ENCODE results near the gene C6orf52.

C6orf52 gene

DNA sequence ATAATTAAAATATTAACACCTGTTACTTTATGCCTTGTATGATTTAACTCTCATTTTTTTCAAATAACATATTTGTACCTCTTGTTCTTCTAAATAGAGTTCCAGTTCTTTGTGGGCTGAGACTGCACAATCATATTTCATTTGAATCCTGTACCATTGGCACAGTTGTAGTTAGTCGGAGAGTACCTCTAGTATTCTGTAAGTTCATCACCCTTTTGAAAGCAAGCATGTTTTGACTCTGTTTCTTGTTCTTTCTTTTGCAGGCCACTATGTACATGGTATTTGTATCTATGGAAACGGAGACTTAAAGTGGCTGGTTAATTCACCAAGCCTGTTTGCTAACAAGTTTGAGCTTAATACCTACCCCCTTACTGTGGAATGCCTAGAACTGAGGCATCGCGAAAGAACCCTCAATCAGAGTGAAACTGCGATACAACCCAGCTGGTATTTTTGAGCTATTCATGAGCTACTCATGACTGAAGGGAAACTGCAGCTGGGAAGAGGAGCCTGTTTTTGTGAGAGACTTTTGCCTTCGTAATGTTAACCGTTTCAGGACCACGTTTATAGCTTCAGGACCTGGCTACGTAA, 68.2 kb downstream of the C6orf52 start:
- Histone ChIP-seq H3K27ac (ENCODE audit: low read length) (peak overlapping the region; percentile 90), H3K4me2 (ENCODE audit: low read depth, low read length) (peak overlapping the region; percentile 76), H3F3A (ENCODE audit: insufficient read depth, low read length) (peaks cover 16% of the 10 kb centered on the region; the same call in 1 of the 2 replicates), H3K4me3 (ENCODE audit: low read length) (peak overlapping the region; percentile 58), H3K9me2 (replicated peaks; ENCODE audit: insufficient read depth, low read length) (no peaks in the 10 kb centered on the region), H3K4me1 (ENCODE audit: low read length) (peaks cover 24% of the 10 kb centered on the region), H3K9me3 (replicated peaks; ENCODE audit: insufficient read depth, low read length) (no peaks in the 10 kb centered on the region), H4K20me1 (ENCODE audit: insufficient read depth, low read length) (no peaks in the 10 kb centered on the region), H2AFZ (ENCODE audit: low read length) (peak overlapping the region; percentile 59), H3K27me3 (replicated peaks; ENCODE audit: insufficient read depth, low read length) (no peaks in the 10 kb centered on the region), H3K79me2 (ENCODE audit: low read length) (no peaks in the 10 kb centered on the region), H3K36me3 (replicated peaks; ENCODE audit: insufficient read depth, low read length) (no peaks in the 10 kb centered on the region), H3K9ac (ENCODE audit: low read length) (peak overlapping the region; percentile 51)
- TF ChIP-seq, protein P1, sequence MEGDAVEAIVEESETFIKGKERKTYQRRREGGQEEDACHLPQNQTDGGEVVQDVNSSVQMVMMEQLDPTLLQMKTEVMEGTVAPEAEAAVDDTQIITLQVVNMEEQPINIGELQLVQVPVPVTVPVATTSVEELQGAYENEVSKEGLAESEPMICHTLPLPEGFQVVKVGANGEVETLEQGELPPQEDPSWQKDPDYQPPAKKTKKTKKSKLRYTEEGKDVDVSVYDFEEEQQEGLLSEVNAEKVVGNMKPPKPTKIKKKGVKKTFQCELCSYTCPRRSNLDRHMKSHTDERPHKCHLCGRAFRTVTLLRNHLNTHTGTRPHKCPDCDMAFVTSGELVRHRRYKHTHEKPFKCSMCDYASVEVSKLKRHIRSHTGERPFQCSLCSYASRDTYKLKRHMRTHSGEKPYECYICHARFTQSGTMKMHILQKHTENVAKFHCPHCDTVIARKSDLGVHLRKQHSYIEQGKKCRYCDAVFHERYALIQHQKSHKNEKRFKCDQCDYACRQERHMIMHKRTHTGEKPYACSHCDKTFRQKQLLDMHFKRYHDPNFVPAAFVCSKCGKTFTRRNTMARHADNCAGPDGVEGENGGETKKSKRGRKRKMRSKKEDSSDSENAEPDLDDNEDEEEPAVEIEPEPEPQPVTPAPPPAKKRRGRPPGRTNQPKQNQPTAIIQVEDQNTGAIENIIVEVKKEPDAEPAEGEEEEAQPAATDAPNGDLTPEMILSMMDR (IDR thresholded peaks at IDR 0.05; ENCODE audit: low read length): no peak
- TF ChIP-seq EZH2 (optimal IDR thresholded peaks at IDR 0.05; ENCODE audit: low read depth, low read length) (no peak), EZH2phosphoT487 (IDR thresholded peaks at IDR 0.05; ENCODE audit: low read length) (no peak)
- DNase-seq: peak; percentile 87

DNA sequence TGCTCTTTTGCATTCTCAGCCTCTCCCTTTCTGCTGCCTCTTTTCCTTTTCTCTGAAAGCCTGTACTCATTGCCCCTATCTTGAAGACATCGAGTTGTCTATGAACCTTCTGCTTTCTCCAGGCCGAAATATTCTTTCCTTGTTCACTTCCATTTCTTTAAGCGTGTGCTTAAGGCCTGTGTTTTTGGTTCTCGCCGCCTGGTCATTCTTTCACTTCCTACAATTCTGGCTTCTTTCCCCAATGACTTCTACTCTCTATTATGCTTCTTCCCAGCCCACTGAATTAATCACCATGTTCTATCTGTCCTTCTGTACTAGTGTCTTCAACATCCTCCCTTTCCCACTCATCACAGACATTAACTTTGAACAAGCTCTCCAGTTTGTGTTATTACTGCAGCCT, 69.6 kb downstream of the C6orf52 start:
- H2AFZ ChIP-seq (ENCODE audit: low read length): no peak overlapping the region
- no peak for DNase-seq
- H3K79me2 ChIP-seq (ENCODE audit: low read length): no peaks in the 10 kb centered on the region
- no peak for TF ChIP-seq EZH2 (optimal IDR thresholded peaks at IDR 0.05; ENCODE audit: low read depth, low read length)
- TF ChIP-seq EZH2phosphoT487 (IDR thresholded peaks at IDR 0.05; ENCODE audit: low read length): no peak
- TF ChIP-seq, protein P1 (IDR thresholded peaks at IDR 0.05; ENCODE audit: low read length): no peak
- H3K27me3 ChIP-seq (replicated peaks; ENCODE audit: insufficient read depth, low read length): no peaks in the 10 kb centered on the region
- no peak overlapping the region for H3K4me2 ChIP-seq (ENCODE audit: low read depth, low read length)
- H3K9me3 ChIP-seq (replicated peaks; ENCODE audit: insufficient read depth, low read length): no peaks in the 10 kb centered on the region
- peaks cover 16% of the 10 kb centered on the region; the same call in 1 of the 2 replicates for H3F3A ChIP-seq (ENCODE audit: insufficient read depth, low read length)
- H3K27ac ChIP-seq (ENCODE audit: low read length): no peak overlapping the region
- H3K4me1 ChIP-seq (ENCODE audit: low read length): peaks cover 24% of the 10 kb centered on the region
- no peak overlapping the region for H3K4me3 ChIP-seq (ENCODE audit: low read length)
- no peaks in the 10 kb centered on the region for H3K36me3 ChIP-seq (replicated peaks; ENCODE audit: insufficient read depth, low read length)
- H3K9me2 ChIP-seq (replicated peaks; ENCODE audit: insufficient read depth, low read length): no peaks in the 10 kb centered on the region
- H3K9ac ChIP-seq (ENCODE audit: low read length): no peak overlapping the region
- H4K20me1 ChIP-seq (ENCODE audit: insufficient read depth, low read length): no peaks in the 10 kb centered on the region

DNA sequence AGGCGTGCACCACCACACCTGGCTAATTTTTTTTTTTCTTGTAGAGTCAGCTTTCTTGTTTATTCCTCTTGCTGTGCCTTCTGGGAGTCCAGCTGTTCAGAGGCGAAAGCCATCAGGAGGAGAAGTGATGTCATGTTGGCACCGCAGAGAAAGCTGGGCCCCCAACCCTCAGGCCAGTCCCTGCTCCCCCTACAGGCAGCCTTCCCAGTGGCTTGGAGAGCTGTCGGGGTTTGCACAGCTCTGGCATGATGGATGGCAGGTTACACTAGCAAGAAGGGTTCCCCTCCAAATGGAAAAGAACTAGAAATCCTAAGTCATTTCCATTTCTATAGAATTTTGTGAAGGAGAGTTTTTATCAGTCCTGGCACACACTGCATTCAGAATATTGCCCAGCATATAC, 72.6 kb downstream of the C6orf52 start:
- Histone ChIP-seq H3K79me2 (ENCODE audit: low read length) (no peaks in the 10 kb centered on the region), H3K4me1 (ENCODE audit: low read length) (peaks cover 13% of the 10 kb centered on the region), H3K9me3 (replicated peaks; ENCODE audit: insufficient read depth, low read length) (no peaks in the 10 kb centered on the region), H2AFZ (ENCODE audit: low read length) (no peak overlapping the region), H3K27me3 (replicated peaks; ENCODE audit: insufficient read depth, low read length) (no peaks in the 10 kb centered on the region), H3K9ac (ENCODE audit: low read length) (no peak overlapping the region), H3K4me2 (ENCODE audit: low read depth, low read length) (no peak overlapping the region), H4K20me1 (ENCODE audit: insufficient read depth, low read length) (no peaks in the 10 kb centered on the region), H3K4me3 (ENCODE audit: low read length) (no peak overlapping the region), H3K36me3 (replicated peaks; ENCODE audit: insufficient read depth, low read length) (no peaks in the 10 kb centered on the region), H3F3A (ENCODE audit: insufficient read depth, low read length) (peaks cover 11% of the 10 kb centered on the region; the same call in 1 of the 2 replicates), H3K9me2 (replicated peaks; ENCODE audit: insufficient read depth, low read length) (no peaks in the 10 kb centered on the region), H3K27ac (ENCODE audit: low read length) (no peak overlapping the region)
- TF ChIP-seq, protein P1 (IDR thresholded peaks at IDR 0.05; ENCODE audit: low read length): no peak
- TF ChIP-seq EZH2 (optimal IDR thresholded peaks at IDR 0.05; ENCODE audit: low read depth, low read length) (no peak), EZH2phosphoT487 (IDR thresholded peaks at IDR 0.05; ENCODE audit: low read length) (no peak)
- no peak for DNase-seq

Measured in MM.1S (cell line).